NT2/D1 (cell line): Measurements from ENCODE around the gene NKPD1.

Experiments used
- DNase-seq: peaks from one replicate; pipeline ENCODE4 v3.0.0-alpha.2; 2011; ENCODE audit warnings: low read depth, low spot score
- H3K27me3 ChIP-seq: 2 replicates; pipeline ENCODE4 v1.6.0; 2011; ENCODE audit warnings: mild to moderate bottlenecking; ENCODE audit not compliant: insufficient read length, insufficient read depth
- H3K36me3 ChIP-seq: 2 replicates; pipeline ENCODE4 v1.6.1; 2011; ENCODE audit warnings: mild to moderate bottlenecking, low read length, mixed read lengths; ENCODE audit not compliant: insufficient read depth, insufficient read length
- H3K4me1 ChIP-seq: 2 replicates; pipeline ENCODE4 v1.5.1; 2011; ENCODE audit not compliant: insufficient read depth, insufficient read length
- H3K4me3 ChIP-seq: 2 replicates; pipeline ENCODE4 v1.5.1; 2011; ENCODE audit warnings: low read depth; ENCODE audit not compliant: insufficient read length
- H3K9ac ChIP-seq: 2 replicates; pipeline ENCODE4 v1.6.0; 2011; ENCODE audit warnings: low read depth; ENCODE audit not compliant: insufficient read length
- H3K9me3 ChIP-seq: 2 replicates; pipeline ENCODE4 v1.5.1; 2011; ENCODE audit warnings: mild to moderate bottlenecking, low read length; ENCODE audit not compliant: insufficient read depth
- SUZ12 ChIP-seq: IDR thresholded peaks from 2 replicates; pipeline ENCODE4 v1.6.1; 2011; ENCODE audit not compliant: insufficient read length, insufficient read depth; ENCODE audit errors: extremely low read depth
- YY1 ChIP-seq: IDR thresholded peaks from 2 replicates; pipeline ENCODE4 v1.6.1; 2011; ENCODE audit not compliant: insufficient read length, insufficient read depth
- ZNF274 ChIP-seq: IDR thresholded peaks from 2 replicates; pipeline ENCODE4 v1.6.1; 2011; ENCODE audit warnings: mild to moderate bottlenecking, low read depth, low read length

Gene NKPD1

DNA sequence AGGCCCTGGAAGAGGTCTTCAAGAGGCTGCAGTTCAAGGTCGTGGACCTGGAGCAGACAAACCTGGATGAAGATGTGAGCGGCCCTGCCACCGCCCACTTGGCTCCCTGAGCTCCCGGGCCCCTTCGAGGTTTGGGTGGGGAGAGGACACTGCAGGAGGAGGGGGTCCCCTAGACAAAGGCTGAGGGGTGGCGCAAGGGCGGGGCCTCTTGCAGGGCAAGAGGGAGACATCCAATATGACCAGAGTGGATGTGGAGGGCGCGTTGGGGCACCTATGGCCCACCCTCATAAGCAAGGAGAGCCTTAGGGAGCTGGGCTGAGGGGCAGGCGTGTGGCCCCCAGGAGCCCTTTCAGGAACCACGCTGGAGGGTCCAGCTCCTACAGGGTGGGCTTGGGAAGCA is 20.2 kb downstream of the NKPD1 start:
- Histone ChIP-seq H3K27me3 (no peaks in the 10 kb centered on the region), H3K4me3 (no peak overlapping the region), H3K4me1 (peaks cover 15% of the 10 kb centered on the region), H3K9me3 (no peaks in the 10 kb centered on the region), H3K36me3 (peaks cover 52% of the 10 kb centered on the region), H3K9ac (no peak overlapping the region)
- TF ChIP-seq YY1 (no peak), ZNF274 (no peak), SUZ12 (no peak)
- no peak for DNase-seq

DNA sequence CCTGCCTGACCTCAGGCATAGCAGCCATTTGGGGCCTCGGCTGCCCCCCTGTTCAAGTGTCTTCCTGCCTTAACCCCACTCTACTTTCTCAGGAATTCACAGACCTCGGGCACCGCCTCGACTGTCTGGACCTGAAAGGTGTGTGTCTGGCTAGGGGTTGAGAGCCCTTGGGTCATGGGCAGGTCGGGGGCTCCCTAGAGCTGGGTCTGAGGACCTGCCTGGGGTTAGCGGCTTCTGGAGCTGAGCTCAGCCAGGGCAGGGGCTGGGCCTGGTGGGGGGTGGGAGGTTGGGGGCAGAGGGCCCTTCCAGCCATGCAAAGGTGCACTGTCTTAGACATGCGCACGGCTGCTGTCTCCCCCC is 20.7 kb downstream of the NKPD1 start:
- TF ChIP-seq SUZ12 (no peak), ZNF274 (no peak), YY1 (no peak)
- Histone ChIP-seq H3K27me3 (no peaks in the 10 kb centered on the region), H3K9me3 (no peaks in the 10 kb centered on the region), H3K36me3 (peaks cover 48% of the 10 kb centered on the region), H3K4me1 (peaks cover 15% of the 10 kb centered on the region), H3K4me3 (no peak overlapping the region), H3K9ac (no peak overlapping the region)
- no peak for DNase-seq

DNA sequence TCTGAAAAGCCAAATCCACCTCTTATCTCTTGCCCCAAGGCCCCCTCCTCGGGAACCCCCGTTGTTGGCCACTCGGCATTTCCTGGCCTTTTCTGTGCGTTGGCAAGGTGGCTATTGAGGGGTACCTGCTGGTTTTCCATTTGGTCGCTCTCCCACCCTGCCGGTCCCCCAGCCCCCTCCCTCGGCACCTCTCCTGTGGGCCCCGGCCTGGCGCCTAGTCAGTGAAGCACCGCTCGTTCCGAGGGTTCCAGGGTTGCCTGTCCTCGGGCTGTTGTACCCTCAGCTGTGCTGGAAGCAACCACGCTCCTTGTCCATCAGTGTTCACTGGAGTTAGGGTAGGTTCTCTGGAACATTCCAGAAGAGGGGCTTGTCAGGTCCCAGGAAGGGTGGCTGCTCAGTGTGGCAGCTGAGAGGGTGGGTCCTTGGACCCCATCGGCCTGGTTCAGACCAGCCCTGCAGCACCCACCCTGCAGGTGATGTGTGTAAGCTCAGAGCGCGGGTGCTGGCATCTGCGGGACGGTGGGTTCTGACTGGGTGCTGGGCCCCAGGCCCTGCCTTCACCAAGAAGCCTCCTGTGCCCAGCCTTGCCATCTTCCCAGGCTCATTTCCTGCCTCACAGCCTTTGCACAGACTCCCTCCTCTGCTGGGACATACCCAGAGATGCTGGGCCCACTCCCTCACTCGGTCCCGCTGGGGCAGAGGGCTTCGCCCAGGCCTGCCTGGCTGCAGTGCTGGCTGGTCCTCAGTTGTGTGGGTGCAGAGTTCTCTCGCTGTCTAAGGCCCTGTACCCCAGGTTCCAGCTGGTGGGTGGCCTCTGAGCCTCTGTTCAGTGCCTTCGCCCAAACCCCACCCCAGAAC is 21.3 kb downstream of the NKPD1 start:
- H3K36me3 ChIP-seq, result peaks cover 41% of the 10 kb centered on the region
- peaks cover 15% of the 10 kb centered on the region for H3K4me1 ChIP-seq

DNA sequence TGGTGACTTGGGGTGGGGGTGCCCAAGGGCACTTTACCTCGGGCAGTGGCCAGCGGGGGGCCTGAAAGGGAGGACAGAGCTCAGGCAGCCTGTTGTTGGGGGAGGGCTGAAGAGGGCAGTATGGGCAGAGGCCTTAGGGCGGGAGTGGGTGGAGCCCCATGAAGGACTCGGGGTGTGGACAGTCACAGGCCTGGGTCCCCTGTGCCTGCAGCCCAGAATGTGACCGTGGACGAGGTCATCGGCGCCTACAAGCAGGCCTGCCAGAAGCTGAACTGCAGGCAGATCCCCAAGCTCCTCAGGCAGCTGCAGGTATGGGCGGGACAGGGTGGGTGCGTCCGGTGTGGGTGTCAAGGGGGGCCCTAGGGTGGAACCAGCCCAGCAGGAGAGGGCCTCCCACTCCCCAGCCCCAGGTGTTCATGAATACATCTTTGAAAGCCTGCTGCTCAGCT is 22.5 kb downstream of the NKPD1 start:
- peaks cover 40% of the 10 kb centered on the region for H3K36me3 ChIP-seq
- no peak overlapping the region for H3K4me3 ChIP-seq
- no peaks in the 10 kb centered on the region for H3K9me3 ChIP-seq
- peaks cover 12% of the 10 kb centered on the region for H3K4me1 ChIP-seq
- no peak for DNase-seq
- no peak for TF ChIP-seq SUZ12
- H3K27me3 ChIP-seq, result no peaks in the 10 kb centered on the region
- no peak overlapping the region for H3K9ac ChIP-seq

More for the DNA sequence above, 21.3 kb downstream of the NKPD1 start:
- Histone ChIP-seq H3K27me3 (no peaks in the 10 kb centered on the region), H3K9me3 (no peaks in the 10 kb centered on the region), H3K9ac (no peak overlapping the region), H3K4me3 (no peak overlapping the region)
- no peak for DNase-seq
- no peak for TF ChIP-seq YY1
- TF ChIP-seq SUZ12, result no peak

DNA sequence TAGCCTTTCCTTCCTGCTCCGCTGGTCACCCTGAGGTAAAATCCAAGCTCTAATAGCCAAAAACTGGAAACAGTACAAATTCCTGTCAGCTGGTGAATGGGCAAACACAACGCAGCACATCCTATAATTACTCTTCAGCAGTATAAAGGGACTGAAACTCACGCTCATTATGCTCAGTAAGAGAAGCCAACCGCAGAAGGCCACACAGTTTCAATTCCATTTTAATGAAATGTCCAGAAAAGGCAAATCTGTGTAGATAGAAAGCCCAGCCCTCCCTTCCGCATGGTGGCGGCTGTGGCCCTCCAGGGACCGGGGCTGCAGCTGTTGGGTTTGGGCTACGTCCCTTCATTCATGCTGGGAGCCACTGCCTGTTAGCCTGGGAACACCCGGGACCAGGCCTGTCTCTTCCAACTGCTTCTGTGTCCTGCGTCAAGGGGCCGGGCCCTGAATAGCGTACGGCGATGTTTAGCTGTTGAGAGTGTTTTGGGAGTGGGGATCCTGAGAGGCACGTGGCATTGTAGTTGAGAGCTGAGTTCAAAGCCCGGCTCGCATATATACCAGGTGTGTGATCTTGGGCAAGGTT is 23.5 kb downstream of the NKPD1 start:
- Histone ChIP-seq H3K9ac (no peak overlapping the region), H3K4me3 (no peak overlapping the region), H3K36me3 (peaks cover 31% of the 10 kb centered on the region), H3K27me3 (no peaks in the 10 kb centered on the region), H3K9me3 (no peaks in the 10 kb centered on the region), H3K4me1 (peaks cover 7% of the 10 kb centered on the region)
- DNase-seq, result no peak
- TF ChIP-seq SUZ12 (no peak), ZNF274 (no peak)

DNA sequence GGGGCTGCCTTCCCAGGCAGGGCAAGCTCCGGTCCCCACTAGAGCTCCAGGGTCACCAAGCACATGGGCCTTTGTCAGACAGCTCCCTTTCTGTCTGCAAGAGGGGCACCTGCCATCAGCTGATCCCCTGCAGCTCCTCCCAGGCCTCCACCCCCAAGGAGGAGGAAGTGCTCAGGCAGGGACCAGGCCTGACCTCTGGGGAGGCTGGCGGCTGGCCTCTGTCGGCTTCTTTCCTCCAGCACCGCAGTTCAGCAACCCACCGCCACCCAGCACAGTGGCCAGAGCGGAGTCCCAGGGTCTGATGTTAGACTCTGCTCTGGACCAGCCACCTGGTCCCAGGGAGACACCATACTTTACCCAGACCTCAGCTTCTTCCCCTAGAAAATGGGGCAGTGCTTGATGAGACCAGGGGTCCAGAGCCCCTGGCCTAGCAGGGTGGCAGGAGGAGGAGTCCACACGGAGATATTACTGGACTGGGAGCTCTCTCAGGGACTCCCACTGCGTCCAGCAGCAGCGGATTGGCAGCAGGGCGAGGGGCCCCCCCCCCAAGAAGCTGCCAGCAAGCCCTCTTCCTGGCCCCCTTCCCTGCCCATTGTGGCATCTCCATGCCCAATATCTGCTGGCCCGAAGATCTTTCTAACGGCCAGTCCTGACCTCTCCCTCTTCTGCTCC is 24.1 kb downstream of the NKPD1 start:
- TF ChIP-seq SUZ12, result no peak
- TF ChIP-seq ZNF274, result no peak
- TF ChIP-seq YY1, result no peak
- Histone ChIP-seq H3K27me3 (no peaks in the 10 kb centered on the region), H3K4me1 (peaks cover 7% of the 10 kb centered on the region), H3K36me3 (peaks cover 30% of the 10 kb centered on the region), H3K9ac (no peak overlapping the region), H3K9me3 (no peaks in the 10 kb centered on the region), H3K4me3 (no peak overlapping the region)
- DNase-seq, result no peak

DNA sequence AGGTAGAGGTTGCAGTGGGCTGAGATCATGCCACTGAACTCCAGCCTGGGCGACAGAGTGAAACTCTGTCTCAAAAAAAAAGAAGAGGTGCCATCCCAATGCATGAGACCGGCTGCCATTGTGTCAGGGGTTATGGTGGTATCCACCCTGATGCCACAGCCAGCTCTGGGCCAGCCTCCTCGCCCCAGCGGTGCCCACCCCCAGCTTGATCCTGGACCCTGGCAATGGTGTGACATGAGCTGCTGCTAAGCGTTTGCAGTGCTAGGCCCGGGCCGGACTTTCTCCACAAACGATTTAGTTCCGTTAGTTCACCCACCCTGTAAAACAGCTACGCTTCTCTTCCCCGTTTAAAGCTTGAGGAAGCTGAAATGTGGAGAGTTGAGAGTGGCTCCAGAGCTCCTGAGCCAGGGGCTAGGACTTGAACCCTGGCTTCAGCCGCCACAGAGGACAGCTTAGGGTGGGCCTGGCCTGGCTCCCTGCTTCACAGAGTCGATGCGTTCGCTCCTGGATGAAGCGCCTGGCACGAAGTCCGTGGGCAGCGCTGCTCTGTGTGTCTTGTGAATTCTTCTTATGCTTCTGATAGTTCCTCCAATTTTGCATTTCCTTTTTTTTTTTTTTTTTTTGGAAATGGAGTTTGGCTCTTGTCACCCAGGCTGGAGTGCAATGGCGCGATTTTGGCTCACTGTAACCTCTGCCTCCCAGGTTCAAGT is 25.5 kb downstream of the NKPD1 start:
- Histone ChIP-seq H3K9ac (no peak overlapping the region), H3K9me3 (no peaks in the 10 kb centered on the region), H3K36me3 (peaks cover 19% of the 10 kb centered on the region), H3K27me3 (no peaks in the 10 kb centered on the region), H3K4me3 (no peak overlapping the region), H3K4me1 (peaks cover 11% of the 10 kb centered on the region)
- no peak for DNase-seq
- no peak for TF ChIP-seq SUZ12
- no peak for TF ChIP-seq YY1
- no peak for TF ChIP-seq ZNF274
